ENCODE measurements around the gene AOC2.

AOC2 gene

GRCh38 chr17:42835732-42836131, 8.6 kb upstream of the AOC2 start:
- H3K36me3 ChIP-seq (ENCODE audit: control insufficient read depth, insufficient read depth, low read length) = no peaks in the 10 kb centered on the region
- H3K9ac ChIP-seq = no peak overlapping the region
- TF ChIP-seq CTCF (IDR thresholded peaks at IDR 0.05) = no peak
- H3K27ac ChIP-seq = no peak overlapping the region
- H3K4me2 ChIP-seq (ENCODE audit: low read length) = no peak overlapping the region
- no peak overlapping the region for H2AFZ ChIP-seq
- H3K9me3 ChIP-seq (ENCODE audit: control insufficient read depth, low read length) = no peaks in the 10 kb centered on the region
- peaks cover 8% of the 10 kb centered on the region for H3K79me2 ChIP-seq
- H3K4me3 ChIP-seq (ENCODE audit: low read depth, low read length) = no peak overlapping the region
- H3K4me1 ChIP-seq = peaks cover 4% of the 10 kb centered on the region
- no peaks in the 10 kb centered on the region for H3K27me3 ChIP-seq (ENCODE audit: control insufficient read depth, insufficient read depth, low read length)

- no peak overlapping the region for H3K27ac ChIP-seq
- H3K79me2 ChIP-seq = no peaks in the 10 kb centered on the region
- H3K4me3 ChIP-seq (ENCODE audit: low read depth, low read length) = no peak overlapping the region
- no peaks in the 10 kb centered on the region for H3K27me3 ChIP-seq (ENCODE audit: control insufficient read depth, insufficient read depth, low read length)
- H3K9ac ChIP-seq = no peak overlapping the region
- H3K4me2 ChIP-seq (ENCODE audit: low read length) = no peak overlapping the region
- H3K36me3 ChIP-seq (ENCODE audit: control insufficient read depth, insufficient read depth, low read length) = no peaks in the 10 kb centered on the region
- H3K4me1 ChIP-seq = no peaks in the 10 kb centered on the region
- no peak overlapping the region for H2AFZ ChIP-seq
- no peak for TF ChIP-seq CTCF (IDR thresholded peaks at IDR 0.05)
- no peaks in the 10 kb centered on the region for H3K9me3 ChIP-seq (ENCODE audit: control insufficient read depth, low read length)
Observed at GRCh38 chr17:42841975-42842685, 2.2 kb upstream of the AOC2 start.

- Histone ChIP-seq H3K4me1 (no peaks in the 10 kb centered on the region), H3K9ac (no peak overlapping the region), H3K9me3 (ENCODE audit: control insufficient read depth, low read length) (no peaks in the 10 kb centered on the region), H3K27me3 (ENCODE audit: control insufficient read depth, insufficient read depth, low read length) (no peaks in the 10 kb centered on the region), H3K27ac (no peak overlapping the region), H3K79me2 (no peaks in the 10 kb centered on the region), H2AFZ (no peak overlapping the region), H3K4me2 (ENCODE audit: low read length) (no peak overlapping the region), H3K36me3 (ENCODE audit: control insufficient read depth, insufficient read depth, low read length) (no peaks in the 10 kb centered on the region), H3K4me3 (ENCODE audit: low read depth, low read length) (no peak overlapping the region)
- peak; percentile 87 for TF ChIP-seq CTCF (IDR thresholded peaks at IDR 0.05)
Observed at GRCh38 chr17:42843358-42843934, 934 bp upstream of the AOC2 start.

GRCh38 chr17:42844761-42845555, 578 bp downstream of the AOC2 start:
- no peak overlapping the region for H3K9ac ChIP-seq
- no peak for TF ChIP-seq CTCF (IDR thresholded peaks at IDR 0.05)

More at GRCh38 chr17:42844761-42845555, 578 bp downstream of the AOC2 start:
- H3K9me3 ChIP-seq (ENCODE audit: control insufficient read depth, low read length) = no peaks in the 10 kb centered on the region
- no peaks in the 10 kb centered on the region for H3K27me3 ChIP-seq (ENCODE audit: control insufficient read depth, insufficient read depth, low read length)
- no peaks in the 10 kb centered on the region for H3K4me1 ChIP-seq
- no peak overlapping the region for H3K4me3 ChIP-seq (ENCODE audit: low read depth, low read length)
- H2AFZ ChIP-seq = no peak overlapping the region
- H3K27ac ChIP-seq = no peak overlapping the region
- no peak overlapping the region for H3K4me2 ChIP-seq (ENCODE audit: low read length)
- no peaks in the 10 kb centered on the region for H3K79me2 ChIP-seq
- H3K36me3 ChIP-seq (ENCODE audit: control insufficient read depth, insufficient read depth, low read length) = no peaks in the 10 kb centered on the region

Measured in parathyroid adenoma (tissue), 2 donors.